Calu3 (cell line): ENCODE results near the gene SEPHS2. TPM values are rescaled to one million over a fixed set of nuclear protein-coding genes. Genes with fewer than 3 reads are reported as not detected.

ENCODE experiments used
- BruUV-seq: library from RNA; stranded (reverse); fragments of 400-500 nt; replicated peaks from 2 replicates; lab custom pipeline; 2021; lab: Mats Ljungman, UMichigan
- CTCF ChIA-PET: fragments of 300-600 bp; sonication (Branson Sonifier 250); formaldehyde crosslinking; loops from one replicate; lab custom pipeline; 2022; ENCODE audit warnings: antibody characterized with exemption; lab: Charles Lee
- DNase-seq: peaks from one replicate; pipeline ENCODE4 v3.0.0; 2022
- H3K27ac Mint-ChIP-seq: one replicate; pipeline ENCODE4 v1.8.0; 2022; ENCODE audit warnings: mixed read lengths; ENCODE audit not compliant: unreplicated experiment
- H3K27me3 Mint-ChIP-seq: one replicate; pipeline ENCODE4 v1.8.0; 2022; ENCODE audit warnings: mixed read lengths; ENCODE audit not compliant: unreplicated experiment
- H3K36me3 Mint-ChIP-seq: one replicate; pipeline ENCODE4 v1.8.0; 2022; ENCODE audit warnings: mild to moderate bottlenecking, moderate library complexity, mixed read lengths; ENCODE audit not compliant: insufficient read depth, unreplicated experiment
- H3K4me1 Mint-ChIP-seq: one replicate; pipeline ENCODE4 v1.8.0; 2022; ENCODE audit warnings: mild to moderate bottlenecking, low read depth, mixed read lengths; ENCODE audit not compliant: unreplicated experiment
- H3K4me3 Mint-ChIP-seq: one replicate; pipeline ENCODE4 v1.8.0; 2022; ENCODE audit warnings: mild to moderate bottlenecking, low read depth, moderate library complexity, mixed read lengths; ENCODE audit not compliant: unreplicated experiment
- H3K9me3 Mint-ChIP-seq: one replicate; pipeline ENCODE4 v1.8.0; 2022; ENCODE audit warnings: low read depth, mixed read lengths; ENCODE audit not compliant: unreplicated experiment
- CTCF ChIP-seq: fragments of 200-600 bp; IDR thresholded peaks from one replicate; pipeline ENCODE4 v1.8.0; 2022; ENCODE audit warnings: antibody characterized with exemption; ENCODE audit not compliant: unreplicated experiment
- intact Hi-C: fragments of 100-400 bp; cut with micrococcal nuclease; formaldehyde crosslinking; loops from one replicate; pipeline ENCODE4 v1.10.0; 2022; ENCODE audit not compliant: unreplicated experiment
- total RNA-seq: library from RNA; stranded (reverse); gene quantifications from 2 replicates; pipeline ENCODE4 v1.2.3, GENCODE V29; 2022

SEPHS2 gene
- total RNA-seq, 1 experiment from 2014 or later = 85.0 TPM

- peaks cover 52% of the 10 kb centered on the region for H3K36me3 Mint-ChIP-seq
- intact Hi-C loops = no loop called here
- TSS peak; percentile 67 for BruUV-seq
- TF ChIP-seq CTCF = no peak
- CTCF ChIA-PET = interaction anchor here (0.6 to 1.9 kb wide), 11 partner anchors 12 to 301 kb away, joined by 3 to 24 read pairs (median 4); partner anchors contain the start of genes DCTPP1, FBRS, SEPTIN1 and TBC1D10B
- H3K27ac Mint-ChIP-seq = peak overlapping the region; percentile 78
- DNase-seq = no peak
- peak overlapping the region; percentile 79 for H3K4me3 Mint-ChIP-seq
- H3K27me3 Mint-ChIP-seq = no peaks in the 10 kb centered on the region
- H3K4me1 Mint-ChIP-seq = peaks cover 31% of the 10 kb centered on the region
- H3K9me3 Mint-ChIP-seq = no peaks in the 10 kb centered on the region
These were observed 49.6 kb downstream of the SEPHS2 start for GRCh38 chr16:30395992-30396585.

DNA sequence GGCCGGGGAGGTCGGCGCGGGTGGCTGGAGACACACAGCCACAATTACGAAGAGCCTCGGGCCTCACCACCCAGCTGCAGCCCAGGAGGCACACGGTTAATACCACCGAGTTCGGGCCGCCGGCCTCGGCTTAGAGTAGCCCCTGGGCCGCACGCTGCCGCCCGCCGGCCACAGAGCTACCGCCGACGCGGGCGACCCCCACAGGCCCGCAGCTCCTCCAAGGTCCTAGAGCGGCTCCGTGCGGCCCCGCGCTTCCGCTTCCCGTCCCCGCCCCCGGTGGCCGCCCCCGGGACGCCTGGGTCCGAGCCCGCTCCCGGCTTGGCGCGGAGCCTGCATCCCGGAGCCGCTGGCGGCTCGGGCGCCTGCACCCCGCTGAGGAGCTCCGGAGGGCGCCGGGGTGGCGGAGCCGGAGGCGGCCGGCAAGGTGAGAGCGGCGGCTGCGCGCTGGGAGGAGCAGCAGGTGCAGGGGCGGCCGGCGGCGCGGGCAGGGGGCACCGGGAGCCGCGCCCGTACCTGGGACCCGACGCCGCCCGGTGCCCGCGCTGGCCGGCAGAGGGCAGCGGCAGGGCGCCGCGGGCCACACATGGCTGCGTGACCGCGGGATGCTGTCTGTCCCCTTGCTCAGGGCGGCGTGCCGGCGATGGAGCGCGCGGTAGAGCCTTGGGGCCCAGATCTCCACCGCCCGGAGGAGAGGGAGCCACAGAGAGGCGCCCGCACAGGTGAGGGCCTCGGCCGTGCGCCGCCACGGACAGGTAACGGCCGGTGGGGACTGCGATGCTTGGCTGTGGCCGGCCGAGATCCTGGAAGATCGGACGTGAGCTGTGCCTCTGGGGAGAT, 50.3 kb downstream of the SEPHS2 start, which contains the start of gene ZNF48:
Gene ZNF48 (plus strand): TSS at position 266 of the 837 bp plus-strand sequence. CDS start 375 bp downstream, at position 641.
- CTCF ChIA-PET = interaction anchor here (0.6 to 1.9 kb wide), 16 partner anchors 12 to 302 kb away, joined by 3 to 24 read pairs (median 4); partner anchors contain the start of genes DCTPP1, FBRS, PRR14 and SEPTIN1
- Mint-ChIP-seq H3K27me3 (no peaks in the 10 kb centered on the region), H3K36me3 (peaks cover 45% of the 10 kb centered on the region), H3K9me3 (no peaks in the 10 kb centered on the region), H3K27ac (peak within 1 kb of the TSS; percentile 78), H3K4me1 (peaks cover 31% of the 10 kb centered on the region), H3K4me3 (peak within 1 kb of the TSS; percentile 79)
- intact Hi-C loops = no loop called here
- peak; percentile 93 for DNase-seq
- BruUV-seq = no TSS peak
- TF ChIP-seq CTCF = peak; percentile 70

GRCh38 chr16:30394592-30395154, 51.0 kb downstream of the SEPHS2 start:
- Mint-ChIP-seq H3K4me1 (peaks cover 31% of the 10 kb centered on the region), H3K36me3 (peaks cover 38% of the 10 kb centered on the region), H3K27me3 (no peaks in the 10 kb centered on the region), H3K27ac (peak overlapping the region; percentile 51), H3K4me3 (peak overlapping the region; percentile 79), H3K9me3 (no peaks in the 10 kb centered on the region)
- intact Hi-C loops = no loop called here
- TF ChIP-seq CTCF = no peak
- no TSS peak for BruUV-seq
- CTCF ChIA-PET = interaction anchor here (0.6 to 1.9 kb wide), 12 partner anchors 12 to 1532 kb away, joined by 3 to 24 read pairs (median 4); partner anchors contain the start of genes DCTPP1, FBRS, PRR14 and SEPTIN1
- DNase-seq = no peak

Other genes with a start within 250 kb of the SEPHS2 start
- 39.5 and 46.4 TPM in 2 replicates for gene SULT1A3, start 246.6 kb downstream of the SEPHS2 start, total RNA-seq
- 18.5 and 20.5 TPM in 2 replicates for gene NPIPB13, start 197.4 kb downstream of the SEPHS2 start, total RNA-seq
- 65.8 and 82.6 TPM in 2 replicates for gene CD2BP2, start 90.6 kb downstream of the SEPHS2 start, total RNA-seq
- 66.4 and 69.5 TPM in 2 replicates for gene TBC1D10B, start 75.4 kb downstream of the SEPHS2 start, total RNA-seq
- gene MYL11, start 71.1 kb downstream of the SEPHS2 start, total RNA-seq = not detected in 2 replicates
- gene SEPTIN1, start 63.3 kb downstream of the SEPHS2 start, total RNA-seq = 1.5 and 1.9 TPM in 2 replicates
- 21.2 and 24.8 TPM in 2 replicates for gene ZNF48, start 50.5 kb downstream of the SEPHS2 start, total RNA-seq
- gene ZNF771, start 38.3 kb downstream of the SEPHS2 start, total RNA-seq = 11.3 and 12.2 TPM in 2 replicates
- gene DCTPP1, start 15.8 kb downstream of the SEPHS2 start, total RNA-seq = 120 and 124 TPM in 2 replicates
- gene ITGAL, start 26.9 kb upstream of the SEPHS2 start, total RNA-seq = not detected in 2 replicates
- 40.8 and 42.6 TPM in 2 replicates for gene ZNF768, start 80.7 kb upstream of the SEPHS2 start, total RNA-seq
- 12.3 and 15.4 TPM in 2 replicates for gene ZNF747, start 89.0 kb upstream of the SEPHS2 start, total RNA-seq
- 16.5 and 16.7 TPM in 2 replicates for gene ZNF764, start 112.5 kb upstream of the SEPHS2 start, total RNA-seq
- 11.8 and 13.5 TPM in 2 replicates for gene ZNF688, start 125.8 kb upstream of the SEPHS2 start, total RNA-seq
- 22.2 and 22.9 TPM in 2 replicates for gene ZNF785, start 139.8 kb upstream of the SEPHS2 start, total RNA-seq
- 10.4 and 14.1 TPM in 2 replicates for gene ZNF689, start 164.5 kb upstream of the SEPHS2 start, total RNA-seq
- gene PRR14, start 205.1 kb upstream of the SEPHS2 start, total RNA-seq = 47.4 and 59.4 TPM in 2 replicates
- gene FBRS, start 212.6 kb upstream of the SEPHS2 start, total RNA-seq = 113 and 114 TPM in 2 replicates